Mesothelial cell of epicardium (in vitro differentiated cells): ENCODE results near the gene ZNF487. TPM values are rescaled to one million over a fixed set of nuclear protein-coding genes. Genes with fewer than 3 reads are reported as not detected.
A peak's percentile ranks its signal among the peaks of the same experiment; 100 is the strongest.
"Not testable (repeated sequence)": the region's sequence is repeated elsewhere in the genome, so short reads cannot be mapped to it uniquely, and the experiment has no call there.

Experiments used
- DNase-seq, 2 experiments: peaks; one replicate each; pipeline ENCODE4 v3.0.0; 2021; ENCODE audit warnings: low spot score in 2 of 2; ENCODE audit not compliant: unreplicated experiment in 2 of 2
- H3K27ac Mint-ChIP-seq: 2 replicates; pipeline ENCODE4 v1.8.0; 2021; ENCODE audit warnings: mixed read lengths
- H3K27me3 Mint-ChIP-seq: 2 replicates; pipeline ENCODE4 v1.8.0; 2021; ENCODE audit warnings: low read depth, mixed read lengths
- H3K36me3 Mint-ChIP-seq: 2 replicates; pipeline ENCODE4 v1.8.0; 2021; ENCODE audit warnings: mixed read lengths
- H3K4me1 Mint-ChIP-seq: 2 replicates; pipeline ENCODE4 v1.8.0; 2021; ENCODE audit warnings: mixed read lengths
- H3K4me3 Mint-ChIP-seq: 2 replicates; pipeline ENCODE4 v1.8.0; 2021; ENCODE audit warnings: mild to moderate bottlenecking, moderate library complexity, mixed read lengths
- H3K9me3 Mint-ChIP-seq: 2 replicates; pipeline ENCODE4 v1.8.0; 2021; ENCODE audit warnings: mixed read lengths
- total RNA-seq: library from RNA; stranded (reverse); gene quantifications from 3 replicates; pipeline ENCODE4 v1.2.1, GENCODE V29; 2021
- TF ChIP-seq, protein P1 (sequence below): fragments of 200-600 bp; sonication (generic); IDR thresholded peaks from one replicate; pipeline ENCODE4 v1.5.0; 2021; ENCODE audit warnings: antibody characterized with exemption; ENCODE audit not compliant: unreplicated experiment

ZNF487 gene
- total RNA-seq, 1 donor from 2014 or later = 3.4 TPM

- peaks cover 3% of the 10 kb centered on the region for H3K4me1 Mint-ChIP-seq
- no peak for DNase-seq
- TF ChIP-seq, protein P1, sequence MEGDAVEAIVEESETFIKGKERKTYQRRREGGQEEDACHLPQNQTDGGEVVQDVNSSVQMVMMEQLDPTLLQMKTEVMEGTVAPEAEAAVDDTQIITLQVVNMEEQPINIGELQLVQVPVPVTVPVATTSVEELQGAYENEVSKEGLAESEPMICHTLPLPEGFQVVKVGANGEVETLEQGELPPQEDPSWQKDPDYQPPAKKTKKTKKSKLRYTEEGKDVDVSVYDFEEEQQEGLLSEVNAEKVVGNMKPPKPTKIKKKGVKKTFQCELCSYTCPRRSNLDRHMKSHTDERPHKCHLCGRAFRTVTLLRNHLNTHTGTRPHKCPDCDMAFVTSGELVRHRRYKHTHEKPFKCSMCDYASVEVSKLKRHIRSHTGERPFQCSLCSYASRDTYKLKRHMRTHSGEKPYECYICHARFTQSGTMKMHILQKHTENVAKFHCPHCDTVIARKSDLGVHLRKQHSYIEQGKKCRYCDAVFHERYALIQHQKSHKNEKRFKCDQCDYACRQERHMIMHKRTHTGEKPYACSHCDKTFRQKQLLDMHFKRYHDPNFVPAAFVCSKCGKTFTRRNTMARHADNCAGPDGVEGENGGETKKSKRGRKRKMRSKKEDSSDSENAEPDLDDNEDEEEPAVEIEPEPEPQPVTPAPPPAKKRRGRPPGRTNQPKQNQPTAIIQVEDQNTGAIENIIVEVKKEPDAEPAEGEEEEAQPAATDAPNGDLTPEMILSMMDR = no peak
- no peaks in the 10 kb centered on the region for H3K27me3 Mint-ChIP-seq
- no peaks in the 10 kb centered on the region for H3K9me3 Mint-ChIP-seq
- peak overlapping the region; percentile 11 for H3K27ac Mint-ChIP-seq
- no peak overlapping the region for H3K4me3 Mint-ChIP-seq
- H3K36me3 Mint-ChIP-seq = peaks cover 3% of the 10 kb centered on the region
Measured at GRCh38 chr10:43430926-43431663, 5.8 kb upstream of the ZNF487 start.

DNA sequence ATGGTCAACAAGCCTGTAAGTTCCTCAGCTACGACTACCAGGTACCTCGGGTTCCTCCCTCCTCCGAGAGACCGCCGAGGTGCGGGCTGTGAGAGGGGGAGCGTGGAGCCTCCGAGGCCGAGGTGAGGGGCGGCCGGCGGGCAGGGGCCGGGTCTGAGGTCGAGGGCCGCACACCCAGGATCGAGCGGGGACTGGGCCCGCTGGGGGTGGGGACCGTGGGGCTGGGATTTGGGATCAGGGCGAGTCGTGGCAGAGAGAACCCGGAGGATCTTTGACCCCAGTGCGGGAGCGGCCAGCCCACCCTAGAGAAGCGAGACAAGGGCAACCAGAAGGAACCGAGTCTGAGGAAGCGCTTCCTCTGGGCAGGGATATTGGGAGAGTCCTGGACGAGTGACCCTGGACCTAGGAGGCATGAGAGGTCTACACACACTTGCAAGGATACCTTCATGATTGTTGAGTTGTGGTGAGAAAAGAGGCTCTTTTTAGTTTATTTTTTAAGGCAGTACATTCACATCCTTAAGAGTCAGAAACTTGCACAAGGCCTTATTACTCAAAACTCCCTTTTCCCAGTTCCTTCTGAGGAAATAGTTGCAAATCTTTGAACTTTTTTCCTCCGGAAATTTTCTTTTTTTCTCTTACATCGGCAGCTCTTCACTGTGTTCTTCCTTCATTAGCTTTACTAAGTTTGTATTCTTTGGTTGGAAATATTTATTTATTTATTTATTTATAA, 395 bp downstream of the ZNF487 start:
- H3K27ac Mint-ChIP-seq = peak overlapping the region; percentile 94
- H3K36me3 Mint-ChIP-seq = peaks cover 3% of the 10 kb centered on the region
- TF ChIP-seq, protein P1 = no peak
- DNase-seq = no peak
- peak overlapping the region; percentile 95 for H3K4me3 Mint-ChIP-seq
- peaks cover 16% of the 10 kb centered on the region for H3K4me1 Mint-ChIP-seq
- no peaks in the 10 kb centered on the region for H3K9me3 Mint-ChIP-seq
- H3K27me3 Mint-ChIP-seq = no peaks in the 10 kb centered on the region

DNA sequence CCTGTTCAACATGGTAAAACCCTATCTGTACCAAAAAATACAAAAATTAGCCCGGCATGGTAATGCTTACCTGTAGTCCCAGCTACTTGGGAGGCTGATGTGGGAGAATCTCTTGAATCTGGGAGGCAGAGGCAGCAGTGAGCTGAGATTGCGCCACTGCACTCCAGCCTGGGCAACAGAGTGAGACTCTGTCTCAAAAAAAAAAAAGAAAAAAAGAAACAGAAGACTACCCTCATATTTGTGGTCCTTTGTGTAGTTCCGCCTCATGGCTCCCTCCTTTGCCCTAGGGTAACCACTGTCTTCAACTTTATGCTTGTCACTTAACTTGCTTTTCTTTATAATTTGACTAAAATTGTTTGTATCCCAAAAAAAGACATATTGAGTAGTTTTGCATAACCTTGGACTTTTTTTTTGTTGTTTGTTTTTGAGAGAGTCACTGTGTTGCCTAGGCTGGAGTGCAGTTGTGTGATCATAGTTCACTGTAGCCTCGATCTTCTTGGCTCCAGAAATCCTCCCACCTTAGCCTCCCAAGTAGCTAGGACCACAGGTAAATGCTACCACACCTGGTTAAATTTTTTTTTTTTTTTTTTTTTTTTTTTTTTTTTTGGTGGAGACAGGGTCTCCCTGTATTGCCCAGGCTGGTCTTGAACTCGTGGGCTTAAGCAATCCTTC, 3.7 kb downstream of the ZNF487 start:
- TF ChIP-seq, protein P1 = no peak
- peaks cover 13% of the 10 kb centered on the region for H3K4me1 Mint-ChIP-seq
- no peak overlapping the region for H3K4me3 Mint-ChIP-seq
- no peaks in the 10 kb centered on the region for H3K27me3 Mint-ChIP-seq
- H3K9me3 Mint-ChIP-seq = peaks cover 9% of the 10 kb centered on the region
- H3K36me3 Mint-ChIP-seq = peaks cover 8% of the 10 kb centered on the region
- no peak for DNase-seq
- H3K27ac Mint-ChIP-seq = no peak overlapping the region

DNA sequence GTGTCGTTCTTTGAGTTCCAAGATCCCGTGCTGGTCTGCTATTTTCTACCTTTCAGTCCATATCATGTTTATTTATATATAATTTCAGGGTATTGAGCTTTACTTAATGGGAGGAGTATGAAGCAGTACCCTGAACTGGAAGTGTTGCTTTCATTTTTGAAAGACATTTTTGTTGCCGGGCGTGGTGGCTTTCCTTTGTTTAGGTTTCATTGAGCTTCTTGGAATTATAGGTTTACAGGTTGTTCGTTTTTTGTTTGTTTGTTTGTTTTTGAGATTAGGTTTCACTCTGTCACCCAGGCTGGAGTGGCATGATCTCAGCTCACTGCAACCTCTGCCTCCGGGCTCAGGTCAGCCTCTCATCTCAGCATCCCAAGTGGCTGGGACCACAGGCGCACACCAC, 7.4 kb downstream of the ZNF487 start:
- Mint-ChIP-seq H3K27me3 (no peaks in the 10 kb centered on the region), H3K4me1 (no peaks in the 10 kb centered on the region), H3K4me3 (no peak overlapping the region), H3K9me3 (peaks cover 14% of the 10 kb centered on the region), H3K27ac (no peak overlapping the region), H3K36me3 (peaks cover 14% of the 10 kb centered on the region)
- DNase-seq = no peak
- TF ChIP-seq, protein P1 = no peak

GRCh38 chr10:43444897-43445466, 8.1 kb downstream of the ZNF487 start:
- TF ChIP-seq, protein P1 = no peak
- Mint-ChIP-seq H3K36me3 (peaks cover 14% of the 10 kb centered on the region), H3K9me3 (peaks cover 14% of the 10 kb centered on the region), H3K4me1 (no peaks in the 10 kb centered on the region), H3K27ac (no peak overlapping the region), H3K4me3 (no peak overlapping the region), H3K27me3 (no peaks in the 10 kb centered on the region)
- DNase-seq = no peak

DNA sequence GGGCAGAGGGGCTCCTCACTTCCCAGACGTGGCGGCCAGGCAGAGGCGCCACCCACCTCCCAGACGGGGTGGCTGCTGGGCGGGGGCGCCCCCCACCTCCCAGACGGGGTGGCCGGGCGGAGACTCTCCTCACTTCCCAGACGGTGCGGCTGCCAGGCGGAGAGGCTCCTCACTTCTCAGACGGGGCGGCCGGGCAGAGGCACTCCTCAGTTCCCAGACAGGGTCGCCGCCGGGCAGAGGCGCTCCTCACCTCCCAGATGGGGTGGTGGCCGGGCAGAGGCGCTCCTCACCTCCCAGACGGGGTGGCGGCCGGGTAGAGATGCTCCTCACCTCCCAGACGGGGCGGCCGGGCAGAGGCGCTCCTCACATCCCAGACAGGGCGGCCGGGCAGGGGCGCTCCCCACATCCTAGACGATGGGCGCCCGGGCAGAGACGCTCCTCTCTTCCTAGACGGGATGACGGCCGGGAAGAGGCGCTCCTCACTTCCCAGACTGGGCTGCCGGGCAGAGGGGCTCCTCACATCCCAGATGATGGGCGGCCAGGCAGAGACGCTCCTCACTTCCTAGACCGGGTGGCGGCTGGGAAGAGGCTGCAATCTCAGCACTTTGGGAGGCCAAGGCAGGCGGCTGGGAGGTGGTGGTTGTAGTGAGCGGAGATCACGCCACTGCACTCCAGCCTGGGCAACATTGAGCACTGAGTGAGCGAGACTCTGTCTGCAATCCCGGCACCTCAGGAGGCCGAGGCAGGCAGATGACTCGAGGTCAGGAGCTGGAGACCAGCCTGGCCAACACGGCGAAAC, 9.5 kb downstream of the ZNF487 start:
- H3K4me1 Mint-ChIP-seq, H3K27ac Mint-ChIP-seq, DNase-seq, H3K4me3 Mint-ChIP-seq, H3K27me3 Mint-ChIP-seq: not testable (repeated sequence)
- peaks cover 14% of the 10 kb centered on the region for H3K9me3 Mint-ChIP-seq
- H3K36me3 Mint-ChIP-seq = peaks cover 14% of the 10 kb centered on the region
